H54 (cell line): Measurements from ENCODE around the gene LTA4H.

ENCODE experiments used
- DNase-seq: peaks from one replicate; pipeline ENCODE4 v3.0.0; 2011; ENCODE audit warnings: low spot score, mixed read lengths; ENCODE audit not compliant: insufficient read length
- FAIRE-seq: peaks from 3 replicates; lab custom pipeline; 2011; peaks lifted over from hg19 to GRCh38; lab: Jason Lieb, UNC
- POLR2A ChIP-seq: IDR thresholded peaks from 2 replicates; pipeline ENCODE4 v1.6.1; 2011; ENCODE audit warnings: low read depth, mild to moderate bottlenecking, low read length

Gene LTA4H

GRCh38 chr12:95998611-95999286, 36.6 kb downstream of the LTA4H start:
- DNase-seq (peak; percentile 52), FAIRE-seq (peak; percentile 88)
- TF ChIP-seq POLR2A: no peak

DNA sequence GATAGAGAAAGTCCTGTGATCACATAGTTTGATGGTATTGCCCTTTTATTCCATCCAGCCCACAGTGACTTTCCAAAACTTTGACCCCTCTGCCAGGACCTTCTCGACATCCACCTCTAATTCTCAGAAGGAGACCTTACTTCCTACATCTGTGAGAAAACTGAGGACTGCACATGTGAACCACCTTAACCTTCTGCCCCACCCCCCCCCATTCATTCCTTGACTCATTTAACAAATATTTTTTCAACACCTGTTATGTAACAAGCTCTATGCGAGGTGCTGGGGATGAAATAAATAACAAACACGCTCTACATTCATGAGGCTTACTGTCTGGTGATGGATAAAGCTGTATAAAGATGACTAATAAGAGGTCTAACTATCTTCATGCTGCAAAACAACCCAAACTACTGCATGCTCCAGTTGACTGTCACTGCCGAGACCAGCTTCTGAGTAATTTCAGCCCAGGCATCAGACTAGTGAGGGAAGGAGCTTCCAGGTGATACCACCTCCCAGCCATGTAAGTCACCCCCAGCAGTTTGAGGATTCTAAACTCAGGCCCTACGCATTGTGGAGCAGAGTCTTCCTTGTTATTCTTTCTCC, 37.4 kb downstream of the LTA4H start:
- no peak for DNase-seq
- TF ChIP-seq POLR2A: no peak
- no peak for FAIRE-seq

DNA sequence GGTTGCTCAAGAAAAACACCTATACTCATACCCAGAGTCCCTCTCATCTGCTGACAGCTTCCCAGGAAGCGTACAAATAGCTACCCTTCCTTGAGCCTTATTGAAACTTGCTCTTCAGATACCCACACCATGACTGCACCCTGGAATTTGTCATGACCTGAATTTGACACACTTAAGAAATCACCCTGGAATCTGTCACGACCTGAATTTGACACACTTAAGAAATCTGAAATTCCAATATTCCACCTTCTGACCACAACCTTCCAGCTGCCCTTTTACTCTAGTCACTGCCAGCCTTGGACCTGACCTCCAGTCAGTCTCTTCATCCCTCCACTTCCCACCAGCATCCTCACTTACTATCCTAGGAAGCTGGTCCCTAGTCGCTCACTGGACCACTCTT, 38.1 kb downstream of the LTA4H start:
- FAIRE-seq: no peak
- no peak for TF ChIP-seq POLR2A
- DNase-seq: no peak

DNA sequence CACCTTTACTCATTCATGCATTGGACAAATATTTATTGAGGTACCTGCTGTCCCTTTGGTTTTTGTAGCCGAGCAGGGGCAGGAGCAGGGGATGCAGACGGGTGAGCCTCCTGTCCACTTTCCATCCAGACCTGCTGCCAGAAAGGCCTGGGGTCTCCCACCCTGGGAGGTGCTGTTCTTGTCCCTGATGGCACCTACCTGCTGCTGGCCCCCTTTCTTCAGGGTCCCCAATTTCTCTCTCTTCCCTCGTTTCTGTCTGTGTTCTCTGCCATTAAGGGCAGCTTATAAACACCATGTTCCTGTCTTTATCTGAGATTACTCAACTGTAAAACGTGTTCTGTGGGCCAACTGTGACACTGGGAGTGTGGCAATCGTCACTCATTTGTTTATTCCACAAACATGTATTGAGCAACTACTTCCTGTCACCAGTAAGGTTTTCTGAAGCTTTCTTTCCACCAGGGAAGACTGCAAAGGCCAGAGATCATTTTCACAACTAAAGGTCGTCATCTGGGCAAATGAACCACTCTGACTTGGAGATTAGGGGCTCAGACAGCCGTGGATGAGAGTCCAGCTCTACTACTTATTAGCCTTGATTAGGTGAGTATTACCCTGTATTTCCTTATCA, 39.2 kb downstream of the LTA4H start, which contains the start of gene HAL:
Gene HAL (minus strand): TSS at position 311 of the 625 bp plus-strand sequence. CDS start 434 bp downstream, outside the sequence.
- DNase-seq: no peak
- FAIRE-seq: no peak
- no peak for TF ChIP-seq POLR2A

DNA sequence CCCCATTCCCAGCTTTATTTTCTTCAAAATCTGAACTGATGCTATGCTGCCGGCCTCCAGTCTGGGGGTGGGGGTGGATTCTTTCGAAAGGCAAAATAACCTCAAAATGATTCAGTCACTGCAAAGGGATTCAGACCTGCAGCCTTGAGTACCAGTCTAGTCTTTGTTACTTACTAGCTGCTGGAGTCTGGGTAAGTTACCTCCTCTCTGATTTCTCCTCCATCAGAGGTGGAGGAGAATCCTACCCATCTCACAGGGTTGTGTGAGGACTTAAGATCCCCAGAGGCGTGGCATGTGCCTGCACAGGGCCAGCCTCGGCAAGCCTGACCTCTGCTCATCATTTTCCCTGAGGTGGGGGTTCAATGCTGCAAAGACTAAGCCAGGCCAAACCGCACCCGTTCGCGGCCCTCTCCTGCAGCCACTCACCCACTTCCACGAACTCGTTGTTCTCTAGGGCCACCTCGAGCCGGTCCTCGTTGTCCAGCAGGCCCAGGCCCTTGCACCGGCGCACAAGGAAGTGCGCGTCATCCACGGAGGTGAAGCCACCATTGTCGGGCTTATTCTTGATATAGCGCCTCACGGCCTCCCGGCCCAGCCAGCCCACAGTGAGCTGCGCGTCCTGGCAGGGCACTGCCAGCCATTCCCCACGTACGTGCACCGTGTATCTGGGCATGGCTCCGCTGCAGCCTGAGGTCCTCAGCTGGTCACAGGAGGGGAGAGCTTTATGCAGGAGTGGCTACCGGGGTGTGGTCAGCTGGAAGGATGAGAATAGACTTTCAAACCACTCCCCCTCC, 40.0 kb downstream of the LTA4H start:
- DNase-seq: no peak
- TF ChIP-seq POLR2A: no peak
- no peak for FAIRE-seq

- DNase-seq (no peak), FAIRE-seq (no peak)
- TF ChIP-seq POLR2A: no peak
These were observed 40.9 kb downstream of the LTA4H start for GRCh38 chr12:95994476-95994875.

DNA sequence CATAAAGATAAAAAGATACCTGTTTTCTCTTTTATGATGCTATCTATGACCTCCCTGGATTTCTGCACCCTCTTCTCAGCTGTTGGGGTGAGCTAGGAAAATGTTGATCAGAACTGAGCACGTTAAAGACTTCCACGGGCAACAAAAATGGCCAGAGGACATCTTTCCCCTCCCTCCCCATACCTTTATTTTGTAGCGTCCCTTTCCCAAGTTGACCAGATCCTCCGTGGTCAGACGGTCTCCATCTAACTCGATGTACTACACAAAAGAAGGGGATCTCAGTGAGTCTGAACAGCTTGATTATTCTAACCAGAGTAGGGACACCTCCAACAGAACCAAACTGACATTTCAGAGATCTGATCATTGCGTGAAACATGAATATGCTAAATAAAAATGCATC, 41.5 kb downstream of the LTA4H start:
- no peak for DNase-seq
- no peak for FAIRE-seq
- TF ChIP-seq POLR2A: no peak

DNA sequence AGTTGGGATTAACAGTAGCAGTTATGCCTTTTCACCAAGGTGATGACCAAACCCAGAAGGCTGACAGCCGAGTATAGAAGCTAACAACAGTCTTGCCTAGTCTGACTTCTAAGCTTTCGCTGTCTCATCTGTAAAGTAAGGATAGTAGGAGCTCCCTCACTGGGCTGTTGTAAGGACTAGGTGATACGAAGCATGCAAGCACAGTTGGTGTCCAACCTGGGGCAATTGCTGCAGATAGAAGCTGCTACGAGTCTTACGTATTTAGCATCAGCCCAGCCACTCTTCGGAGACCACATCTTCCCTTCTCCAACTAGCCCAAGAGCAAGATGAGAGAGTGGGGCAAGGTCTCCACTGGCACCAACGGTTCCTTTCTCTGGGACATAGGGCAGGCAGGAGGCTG, 45.3 kb downstream of the LTA4H start:
- FAIRE-seq: no peak
- DNase-seq: no peak
- no peak for TF ChIP-seq POLR2A

DNA sequence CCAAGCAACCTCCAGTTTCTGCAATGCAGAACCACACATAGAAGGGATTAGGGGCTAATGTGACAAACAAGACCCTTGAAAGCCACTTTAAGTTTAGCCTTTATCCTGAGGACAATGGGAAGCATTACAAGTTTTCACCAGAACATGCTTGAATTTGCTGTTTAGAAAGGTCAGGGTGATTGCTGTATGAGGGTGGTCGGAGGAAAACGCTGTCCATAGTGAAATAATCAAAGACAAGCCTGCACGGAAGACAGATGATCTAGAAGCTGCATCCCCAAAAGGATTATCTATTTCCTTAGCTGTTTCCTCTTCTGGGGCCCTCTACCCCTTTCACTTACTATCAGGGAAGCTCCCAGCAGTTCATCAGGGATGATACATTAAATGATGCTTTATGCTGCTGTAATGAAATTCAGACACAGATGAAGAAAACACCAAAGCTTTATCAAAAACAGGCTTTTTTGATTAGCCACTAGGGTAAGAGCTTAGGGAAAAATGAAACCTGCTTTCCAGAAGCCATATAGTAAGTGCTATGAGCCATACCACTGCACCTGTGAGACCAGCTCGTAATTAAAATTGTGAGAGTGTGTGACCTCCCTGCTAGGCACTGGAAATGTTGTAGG, 45.8 kb downstream of the LTA4H start:
- TF ChIP-seq POLR2A: no peak
- no peak for FAIRE-seq
- DNase-seq: no peak

DNA sequence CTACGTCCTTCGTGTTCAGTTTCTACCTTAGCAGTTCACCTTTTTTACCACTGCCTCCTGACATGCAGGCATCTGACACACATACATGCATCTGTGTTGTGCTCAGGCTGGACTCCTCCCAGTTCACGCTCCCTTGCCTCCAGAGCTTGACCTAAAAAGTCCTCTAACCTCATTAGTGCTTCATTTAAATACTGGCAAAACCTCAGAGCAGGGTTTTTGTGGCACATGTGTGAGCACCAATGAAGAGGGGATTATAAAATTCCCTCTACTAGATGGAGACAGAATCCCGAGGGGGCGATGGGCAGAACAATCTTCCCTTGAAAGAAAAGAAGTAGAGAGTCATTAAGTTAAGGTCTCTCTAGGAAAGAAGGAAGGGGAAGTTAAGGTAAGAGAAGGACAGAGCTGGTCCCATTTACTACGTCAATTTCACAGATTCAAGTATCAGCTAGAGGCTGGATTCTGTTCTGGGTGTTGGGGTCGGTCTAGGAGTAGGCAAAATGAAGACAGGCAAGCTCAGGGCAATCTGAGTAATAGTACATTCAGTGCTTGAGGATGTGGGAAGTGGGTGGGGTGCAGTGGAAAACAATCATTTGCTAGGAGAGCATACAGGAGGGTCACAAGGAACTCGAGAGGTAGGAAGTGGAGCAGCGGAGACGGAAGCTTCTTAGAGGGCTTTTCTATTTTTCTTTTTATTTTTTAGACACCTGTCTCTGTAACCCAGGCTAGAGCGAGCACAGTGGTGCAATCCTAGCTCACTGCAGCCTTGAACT, 46.7 kb downstream of the LTA4H start:
- DNase-seq (no peak), FAIRE-seq (no peak)
- no peak for TF ChIP-seq POLR2A

- TF ChIP-seq POLR2A: no peak
- no peak for FAIRE-seq
- DNase-seq: no peak
These were observed 48.5 kb downstream of the LTA4H start for GRCh38 chr12:95986635-95987570.

DNA sequence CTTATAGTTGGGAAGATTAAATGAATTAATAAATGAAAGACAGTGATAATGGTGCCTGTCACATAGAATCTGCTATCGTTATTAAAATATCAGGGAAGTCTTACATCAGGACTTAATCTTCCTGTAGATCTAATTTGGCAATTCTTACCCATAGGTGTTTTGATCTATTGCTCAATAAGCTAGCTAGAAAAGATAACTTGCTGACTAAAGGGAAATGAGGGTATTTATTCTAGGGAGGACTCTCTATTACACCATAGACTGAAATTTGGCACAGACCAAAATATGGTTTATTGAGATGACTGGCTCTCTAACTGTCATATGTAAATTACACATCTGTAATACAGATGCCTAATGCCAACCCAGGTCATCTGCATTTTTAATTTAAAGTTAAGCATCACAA, 50.7 kb downstream of the LTA4H start:
- TF ChIP-seq POLR2A: no peak
- FAIRE-seq (no peak), DNase-seq (no peak)

DNA sequence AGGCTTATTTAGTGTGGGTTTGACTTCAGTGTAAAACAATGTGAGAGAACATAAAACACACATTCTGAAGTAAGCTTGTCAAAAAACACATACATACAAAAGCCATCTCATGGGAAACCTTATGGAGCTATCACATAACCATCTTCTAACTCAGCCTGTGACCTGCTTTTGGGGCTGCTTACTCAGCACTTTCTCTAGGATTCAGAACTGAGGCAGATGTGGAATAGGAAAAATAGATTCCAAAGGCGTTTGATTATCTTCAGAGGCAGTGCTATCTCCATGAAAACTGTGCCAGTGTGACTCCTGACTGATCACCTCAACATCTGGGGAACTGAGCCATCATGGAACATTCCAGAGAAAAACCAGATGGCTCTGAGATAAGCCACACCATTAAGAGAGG, 52.8 kb downstream of the LTA4H start:
- TF ChIP-seq POLR2A: no peak
- FAIRE-seq: no peak
- no peak for DNase-seq
